Measurements from ENCODE around the gene ADAM20.

Gene ADAM20

DNA sequence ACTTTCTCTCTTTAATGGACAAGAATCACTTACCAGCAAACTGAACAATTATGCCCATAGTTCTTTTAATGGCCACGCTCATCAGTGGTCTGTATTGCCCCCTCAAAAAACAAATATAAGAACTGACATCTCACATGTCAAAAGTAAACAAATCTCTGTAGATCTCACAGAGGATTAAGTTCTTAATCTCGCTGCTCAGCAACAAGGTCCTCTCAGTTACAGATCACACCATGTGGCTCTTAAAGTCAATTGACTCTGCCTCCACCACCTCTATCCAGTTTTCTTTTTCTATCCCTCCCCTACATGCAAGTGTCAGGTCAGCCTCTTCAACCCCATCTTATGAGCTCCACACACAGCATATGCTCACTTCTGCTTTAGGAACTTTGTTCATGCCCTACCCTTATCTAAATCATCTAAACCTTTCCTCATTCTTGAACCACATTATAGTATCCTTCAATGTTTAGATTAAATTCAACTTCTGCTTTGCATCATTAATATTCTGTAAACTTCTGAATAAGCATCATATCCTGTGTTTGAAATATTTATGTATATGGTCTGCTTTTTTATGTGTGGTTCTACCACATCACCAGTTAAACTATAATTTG is 7.2 kb downstream of the ADAM20 start:
- Histone ChIP-seq H3K27me3 (ENCODE audit: low read depth, low read length) (no peaks in the 10 kb centered on the region), H3K9me3 (ENCODE audit: insufficient read depth, low read length) (no peaks in the 10 kb centered on the region), H3K4me1 (ENCODE audit: low read length) (no peaks in the 10 kb centered on the region), H3K4me3 (ENCODE audit: low read length) (no peak overlapping the region), H2AFZ (ENCODE audit: low read depth, low read length) (no peak overlapping the region), H3K79me2 (ENCODE audit: low read length) (no peaks in the 10 kb centered on the region), H4K20me1 (ENCODE audit: insufficient read depth, low read length) (no peaks in the 10 kb centered on the region), H3K4me2 (ENCODE audit: low read length) (no peak overlapping the region), H3K9ac (ENCODE audit: low read length) (no peak overlapping the region), H3K27ac (ENCODE audit: low read length) (no peak overlapping the region), H3K36me3 (replicated peaks; ENCODE audit: low read depth, low read length) (peaks cover 9% of the 10 kb centered on the region)
- TF ChIP-seq EZH2phosphoT487 (IDR thresholded peaks at IDR 0.05; ENCODE audit: low read depth), result no peak
- TF ChIP-seq, protein P1, sequence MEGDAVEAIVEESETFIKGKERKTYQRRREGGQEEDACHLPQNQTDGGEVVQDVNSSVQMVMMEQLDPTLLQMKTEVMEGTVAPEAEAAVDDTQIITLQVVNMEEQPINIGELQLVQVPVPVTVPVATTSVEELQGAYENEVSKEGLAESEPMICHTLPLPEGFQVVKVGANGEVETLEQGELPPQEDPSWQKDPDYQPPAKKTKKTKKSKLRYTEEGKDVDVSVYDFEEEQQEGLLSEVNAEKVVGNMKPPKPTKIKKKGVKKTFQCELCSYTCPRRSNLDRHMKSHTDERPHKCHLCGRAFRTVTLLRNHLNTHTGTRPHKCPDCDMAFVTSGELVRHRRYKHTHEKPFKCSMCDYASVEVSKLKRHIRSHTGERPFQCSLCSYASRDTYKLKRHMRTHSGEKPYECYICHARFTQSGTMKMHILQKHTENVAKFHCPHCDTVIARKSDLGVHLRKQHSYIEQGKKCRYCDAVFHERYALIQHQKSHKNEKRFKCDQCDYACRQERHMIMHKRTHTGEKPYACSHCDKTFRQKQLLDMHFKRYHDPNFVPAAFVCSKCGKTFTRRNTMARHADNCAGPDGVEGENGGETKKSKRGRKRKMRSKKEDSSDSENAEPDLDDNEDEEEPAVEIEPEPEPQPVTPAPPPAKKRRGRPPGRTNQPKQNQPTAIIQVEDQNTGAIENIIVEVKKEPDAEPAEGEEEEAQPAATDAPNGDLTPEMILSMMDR (IDR thresholded peaks at IDR 0.05; ENCODE audit: low read depth, low read length), result no peak

DNA sequence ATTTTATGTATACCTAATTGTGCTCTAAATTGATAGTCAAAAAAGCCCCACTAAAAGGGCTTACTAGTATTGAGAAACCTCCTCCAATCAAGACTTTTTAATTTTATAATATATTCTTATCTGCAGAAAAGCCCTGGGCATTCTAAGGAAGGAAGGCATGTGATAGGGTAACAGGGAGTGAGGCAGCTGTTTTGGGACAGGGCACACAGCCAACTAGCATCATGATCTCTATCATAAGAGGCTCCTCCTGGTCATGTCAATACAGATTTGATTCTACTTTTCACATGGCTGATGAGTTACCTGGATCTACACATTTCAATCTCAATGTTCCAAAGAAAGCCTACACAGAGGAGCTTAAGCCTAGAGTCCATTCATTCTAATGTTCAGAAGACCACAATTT is 9.1 kb downstream of the ADAM20 start:
- Histone ChIP-seq H3K4me3 (ENCODE audit: low read length) (no peak overlapping the region), H3K79me2 (ENCODE audit: low read length) (no peaks in the 10 kb centered on the region), H3K9me3 (ENCODE audit: insufficient read depth, low read length) (peaks cover 6% of the 10 kb centered on the region; the same call in 1 of the 2 replicates), H4K20me1 (ENCODE audit: insufficient read depth, low read length) (no peaks in the 10 kb centered on the region), H3K4me1 (ENCODE audit: low read length) (no peaks in the 10 kb centered on the region), H3K4me2 (ENCODE audit: low read length) (no peak overlapping the region), H3K27ac (ENCODE audit: low read length) (no peak overlapping the region), H3K9ac (ENCODE audit: low read length) (no peak overlapping the region), H3K36me3 (replicated peaks; ENCODE audit: low read depth, low read length) (peaks cover 7% of the 10 kb centered on the region), H2AFZ (ENCODE audit: low read depth, low read length) (no peak overlapping the region), H3K27me3 (ENCODE audit: low read depth, low read length) (no peaks in the 10 kb centered on the region)
- TF ChIP-seq EZH2phosphoT487 (IDR thresholded peaks at IDR 0.05; ENCODE audit: low read depth), result no peak
- TF ChIP-seq, protein P1 (IDR thresholded peaks at IDR 0.05; ENCODE audit: low read depth, low read length), result no peak

DNA sequence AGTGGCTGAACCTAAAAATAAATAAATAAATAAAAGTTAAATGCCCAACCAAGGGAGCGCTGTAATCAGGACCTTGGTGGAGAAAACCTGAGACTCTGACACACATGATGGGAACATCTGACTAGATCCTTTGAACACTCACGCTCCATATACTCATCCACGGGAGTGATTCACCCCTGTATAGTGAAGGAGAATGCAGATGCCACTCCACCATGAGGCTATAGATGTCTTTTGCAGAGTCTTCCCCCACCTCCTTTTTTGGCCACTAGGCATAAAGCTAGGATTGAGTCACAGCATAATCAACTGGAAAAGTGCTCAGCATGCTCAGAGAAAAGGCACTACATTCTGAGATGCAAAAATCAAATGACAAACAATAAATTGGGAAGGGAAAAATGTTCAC is 19.0 kb downstream of the ADAM20 start:
- Histone ChIP-seq H3K4me3 (ENCODE audit: low read length) (no peak overlapping the region), H3K9ac (ENCODE audit: low read length) (no peak overlapping the region), H4K20me1 (ENCODE audit: insufficient read depth, low read length) (no peaks in the 10 kb centered on the region), H3K36me3 (replicated peaks; ENCODE audit: low read depth, low read length) (no peaks in the 10 kb centered on the region), H3K4me1 (ENCODE audit: low read length) (0 out of 2 replicates have a peak, but pooled peaks cover 2% of the 10 kb centered on the region), H3K9me3 (ENCODE audit: insufficient read depth, low read length) (peaks cover 11% of the 10 kb centered on the region; the same call in 1 of the 2 replicates), H3K27ac (ENCODE audit: low read length) (no peak overlapping the region), H3K27me3 (ENCODE audit: low read depth, low read length) (no peaks in the 10 kb centered on the region), H2AFZ (ENCODE audit: low read depth, low read length) (no peak overlapping the region), H3K79me2 (ENCODE audit: low read length) (no peaks in the 10 kb centered on the region), H3K4me2 (ENCODE audit: low read length) (no peak overlapping the region)
- TF ChIP-seq, protein P1 (IDR thresholded peaks at IDR 0.05; ENCODE audit: low read depth, low read length), result no peak
- TF ChIP-seq EZH2phosphoT487 (IDR thresholded peaks at IDR 0.05; ENCODE audit: low read depth), result no peak

DNA sequence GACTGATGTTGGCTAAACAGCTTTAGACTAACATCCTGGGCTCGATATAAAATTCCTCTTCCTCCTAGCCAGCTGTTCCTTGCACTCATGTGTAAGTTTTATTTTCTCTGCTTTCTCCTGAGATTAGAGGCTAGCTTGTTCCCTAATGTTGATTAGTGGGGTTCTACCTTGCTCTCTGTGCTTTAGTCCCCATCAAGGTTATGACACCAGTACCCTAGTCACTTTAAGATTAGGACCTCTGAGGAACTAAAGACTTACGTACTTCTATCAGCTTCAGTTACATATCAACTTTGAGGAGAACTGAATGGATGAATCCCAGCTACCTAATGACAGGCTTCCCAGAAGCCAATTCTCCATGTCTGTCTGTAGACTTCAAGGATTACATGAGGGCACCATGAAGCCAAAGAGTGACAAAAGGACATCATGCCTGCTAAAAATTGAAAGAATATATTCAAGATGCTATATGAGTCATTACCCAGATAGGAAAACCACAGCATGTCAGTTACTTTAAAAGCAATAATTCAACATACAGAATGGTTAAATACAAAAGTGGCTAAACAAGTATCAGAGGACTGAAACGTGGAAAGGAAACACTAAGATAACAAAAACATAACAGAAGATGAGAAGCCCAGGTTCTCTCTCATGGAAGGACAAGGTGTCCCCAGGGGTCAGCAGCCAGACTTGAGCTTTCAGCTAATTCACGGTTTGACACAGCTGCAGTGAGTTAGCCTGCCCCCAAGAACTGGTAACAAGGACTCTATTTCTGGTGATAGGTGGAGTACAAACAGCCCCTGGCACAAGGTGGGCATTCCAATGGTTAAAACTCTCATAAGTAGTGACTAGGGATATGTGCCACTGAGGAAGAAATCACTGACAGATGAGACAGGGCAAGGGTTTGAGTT is 20.4 kb downstream of the ADAM20 start:
- no peak overlapping the region for H3K4me3 ChIP-seq (ENCODE audit: low read length)
- H4K20me1 ChIP-seq (ENCODE audit: insufficient read depth, low read length), result no peaks in the 10 kb centered on the region
- H3K4me1 ChIP-seq (ENCODE audit: low read length), result 0 out of 2 replicates have a peak, but pooled peaks cover 2% of the 10 kb centered on the region
- TF ChIP-seq, protein P1 (IDR thresholded peaks at IDR 0.05; ENCODE audit: low read depth, low read length), result no peak
- TF ChIP-seq EZH2phosphoT487 (IDR thresholded peaks at IDR 0.05; ENCODE audit: low read depth), result no peak
- H3K9ac ChIP-seq (ENCODE audit: low read length), result no peak overlapping the region
- H3K27me3 ChIP-seq (ENCODE audit: low read depth, low read length), result no peaks in the 10 kb centered on the region
- no peak overlapping the region for H3K4me2 ChIP-seq (ENCODE audit: low read length)
- H3K9me3 ChIP-seq (ENCODE audit: insufficient read depth, low read length), result no peaks in the 10 kb centered on the region
- H3K79me2 ChIP-seq (ENCODE audit: low read length), result no peaks in the 10 kb centered on the region
- H3K27ac ChIP-seq (ENCODE audit: low read length), result no peak overlapping the region
- H3K36me3 ChIP-seq (replicated peaks; ENCODE audit: low read depth, low read length), result no peaks in the 10 kb centered on the region
- H2AFZ ChIP-seq (ENCODE audit: low read depth, low read length), result no peak overlapping the region

All from OCI-LY3 (cell line).